ENCODE results near the gene HSD17B12. TPM values are rescaled to one million over a fixed set of nuclear protein-coding genes. Genes with fewer than 3 reads are reported as not detected.

Gene HSD17B12
- polyA plus RNA-seq, 1 donor from 2014 or later = 58.8 TPM

DNA sequence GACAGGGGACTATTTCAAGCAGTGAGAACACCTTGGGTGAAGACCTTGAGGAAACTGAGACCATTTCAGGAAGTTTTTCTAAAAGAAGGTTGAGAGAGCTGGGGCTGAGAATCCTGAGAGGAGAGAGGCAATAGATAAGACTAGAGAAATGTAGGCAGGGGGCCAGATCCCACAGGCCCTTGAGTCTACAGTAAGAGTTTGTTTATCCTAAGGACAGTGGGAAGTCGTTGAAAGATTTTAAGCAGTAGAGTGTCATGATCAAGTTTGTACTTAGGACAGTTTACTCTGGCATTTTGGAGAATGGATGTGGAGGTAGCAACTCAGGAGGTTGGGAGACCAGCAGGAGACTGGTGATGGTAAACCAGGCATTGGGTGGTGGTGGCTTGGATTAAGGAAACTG is 17.1 kb downstream of the HSD17B12 start:
- Histone ChIP-seq H3K4me2 (ENCODE audit: low read length) (no peak overlapping the region), H3K9ac (ENCODE audit: low read length) (no peak overlapping the region), H3K36me3 (ENCODE audit: insufficient read depth, low read length) (no peaks in the 10 kb centered on the region), H3K4me3 (ENCODE audit: low read length) (no peak overlapping the region), H4K20me1 (ENCODE audit: insufficient read depth) (no peaks in the 10 kb centered on the region), H2AFZ (ENCODE audit: low read depth, low read length) (no peak overlapping the region), H3K27ac (ENCODE audit: low read length) (no peak overlapping the region), H3K79me2 (replicated peaks; ENCODE audit: insufficient read depth, low read length) (peaks cover 14% of the 10 kb centered on the region), H3K9me3 (ENCODE audit: low read length) (peaks cover 4% of the 10 kb centered on the region), H3K9me2 (ENCODE audit: insufficient read depth, low read length) (no peaks in the 10 kb centered on the region), H3K27me3 (ENCODE audit: insufficient read depth, low read depth, low read length) (no peaks in the 10 kb centered on the region), H3F3A (ENCODE audit: insufficient read depth, low read length, poor library complexity, severe bottlenecking) (no peaks in the 10 kb centered on the region)
- TF ChIP-seq EZH2 (IDR thresholded peaks at IDR 0.05; ENCODE audit: borderline replicate concordance, insufficient read depth, low read length, poor library complexity, severe bottlenecking) (no peak), MXI1 (conservative IDR thresholded peaks at IDR 0.05; ENCODE audit: poor library complexity, severe bottlenecking) (no peak)
- TF ChIP-seq, protein P1, sequence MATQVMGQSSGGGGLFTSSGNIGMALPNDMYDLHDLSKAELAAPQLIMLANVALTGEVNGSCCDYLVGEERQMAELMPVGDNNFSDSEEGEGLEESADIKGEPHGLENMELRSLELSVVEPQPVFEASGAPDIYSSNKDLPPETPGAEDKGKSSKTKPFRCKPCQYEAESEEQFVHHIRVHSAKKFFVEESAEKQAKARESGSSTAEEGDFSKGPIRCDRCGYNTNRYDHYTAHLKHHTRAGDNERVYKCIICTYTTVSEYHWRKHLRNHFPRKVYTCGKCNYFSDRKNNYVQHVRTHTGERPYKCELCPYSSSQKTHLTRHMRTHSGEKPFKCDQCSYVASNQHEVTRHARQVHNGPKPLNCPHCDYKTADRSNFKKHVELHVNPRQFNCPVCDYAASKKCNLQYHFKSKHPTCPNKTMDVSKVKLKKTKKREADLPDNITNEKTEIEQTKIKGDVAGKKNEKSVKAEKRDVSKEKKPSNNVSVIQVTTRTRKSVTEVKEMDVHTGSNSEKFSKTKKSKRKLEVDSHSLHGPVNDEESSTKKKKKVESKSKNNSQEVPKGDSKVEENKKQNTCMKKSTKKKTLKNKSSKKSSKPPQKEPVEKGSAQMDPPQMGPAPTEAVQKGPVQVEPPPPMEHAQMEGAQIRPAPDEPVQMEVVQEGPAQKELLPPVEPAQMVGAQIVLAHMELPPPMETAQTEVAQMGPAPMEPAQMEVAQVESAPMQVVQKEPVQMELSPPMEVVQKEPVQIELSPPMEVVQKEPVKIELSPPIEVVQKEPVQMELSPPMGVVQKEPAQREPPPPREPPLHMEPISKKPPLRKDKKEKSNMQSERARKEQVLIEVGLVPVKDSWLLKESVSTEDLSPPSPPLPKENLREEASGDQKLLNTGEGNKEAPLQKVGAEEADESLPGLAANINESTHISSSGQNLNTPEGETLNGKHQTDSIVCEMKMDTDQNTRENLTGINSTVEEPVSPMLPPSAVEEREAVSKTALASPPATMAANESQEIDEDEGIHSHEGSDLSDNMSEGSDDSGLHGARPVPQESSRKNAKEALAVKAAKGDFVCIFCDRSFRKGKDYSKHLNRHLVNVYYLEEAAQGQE (IDR thresholded peaks at IDR 0.05; ENCODE audit: borderline replicate concordance) = no peak

DNA sequence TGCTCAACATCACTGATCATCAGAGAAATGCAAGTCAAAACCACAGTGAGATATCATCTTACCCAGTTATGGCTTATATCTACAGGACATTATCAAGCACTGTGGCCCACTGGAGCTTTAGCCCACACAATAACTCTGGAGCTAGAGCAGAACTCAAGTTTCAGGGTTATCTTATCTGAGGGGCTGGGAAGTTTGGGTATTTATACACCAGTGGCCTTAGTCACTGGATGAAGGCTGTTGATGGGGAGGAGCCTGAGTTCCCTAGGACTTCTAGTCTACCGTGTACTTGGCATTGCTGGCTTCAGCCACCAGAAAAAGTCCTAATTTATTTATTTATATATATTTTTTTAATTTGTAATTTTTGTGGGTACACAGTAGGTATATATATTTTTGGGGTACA is 19.3 kb downstream of the HSD17B12 start:
- H3K4me3 ChIP-seq (ENCODE audit: low read length) = no peak overlapping the region
- no peaks in the 10 kb centered on the region for H3K9me2 ChIP-seq (ENCODE audit: insufficient read depth, low read length)
- H3K9ac ChIP-seq (ENCODE audit: low read length) = no peak overlapping the region
- H2AFZ ChIP-seq (ENCODE audit: low read depth, low read length) = no peak overlapping the region
- H3K27ac ChIP-seq (ENCODE audit: low read length) = no peak overlapping the region
- H4K20me1 ChIP-seq (ENCODE audit: insufficient read depth) = no peaks in the 10 kb centered on the region
- no peaks in the 10 kb centered on the region for H3F3A ChIP-seq (ENCODE audit: insufficient read depth, low read length, poor library complexity, severe bottlenecking)
- peaks cover 5% of the 10 kb centered on the region for H3K9me3 ChIP-seq (ENCODE audit: low read length)
- no peaks in the 10 kb centered on the region for H3K27me3 ChIP-seq (ENCODE audit: insufficient read depth, low read depth, low read length)
- no peaks in the 10 kb centered on the region for H3K36me3 ChIP-seq (ENCODE audit: insufficient read depth, low read length)
- TF ChIP-seq SMC3 (conservative IDR thresholded peaks at IDR 0.05; ENCODE audit: poor library complexity) = no peak
- TF ChIP-seq EP300 (conservative IDR thresholded peaks at IDR 0.05; ENCODE audit: poor library complexity, severe bottlenecking) = no peak
- TF ChIP-seq TAF1 (IDR thresholded peaks at IDR 0.05; ENCODE audit: low read depth) = no peak
- TF ChIP-seq EZH2 (IDR thresholded peaks at IDR 0.05; ENCODE audit: borderline replicate concordance, insufficient read depth, low read length, poor library complexity, severe bottlenecking) = no peak
- TF ChIP-seq RAD21 (conservative IDR thresholded peaks at IDR 0.05) = no peak
- TF ChIP-seq MXI1 (conservative IDR thresholded peaks at IDR 0.05; ENCODE audit: poor library complexity, severe bottlenecking) = no peak
- TF ChIP-seq, protein P1 (IDR thresholded peaks at IDR 0.05; ENCODE audit: borderline replicate concordance) = no peak
- TF ChIP-seq, protein P2, sequence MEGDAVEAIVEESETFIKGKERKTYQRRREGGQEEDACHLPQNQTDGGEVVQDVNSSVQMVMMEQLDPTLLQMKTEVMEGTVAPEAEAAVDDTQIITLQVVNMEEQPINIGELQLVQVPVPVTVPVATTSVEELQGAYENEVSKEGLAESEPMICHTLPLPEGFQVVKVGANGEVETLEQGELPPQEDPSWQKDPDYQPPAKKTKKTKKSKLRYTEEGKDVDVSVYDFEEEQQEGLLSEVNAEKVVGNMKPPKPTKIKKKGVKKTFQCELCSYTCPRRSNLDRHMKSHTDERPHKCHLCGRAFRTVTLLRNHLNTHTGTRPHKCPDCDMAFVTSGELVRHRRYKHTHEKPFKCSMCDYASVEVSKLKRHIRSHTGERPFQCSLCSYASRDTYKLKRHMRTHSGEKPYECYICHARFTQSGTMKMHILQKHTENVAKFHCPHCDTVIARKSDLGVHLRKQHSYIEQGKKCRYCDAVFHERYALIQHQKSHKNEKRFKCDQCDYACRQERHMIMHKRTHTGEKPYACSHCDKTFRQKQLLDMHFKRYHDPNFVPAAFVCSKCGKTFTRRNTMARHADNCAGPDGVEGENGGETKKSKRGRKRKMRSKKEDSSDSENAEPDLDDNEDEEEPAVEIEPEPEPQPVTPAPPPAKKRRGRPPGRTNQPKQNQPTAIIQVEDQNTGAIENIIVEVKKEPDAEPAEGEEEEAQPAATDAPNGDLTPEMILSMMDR (IDR thresholded peaks at IDR 0.05; ENCODE audit: poor library complexity, severe bottlenecking) = no peak
- TF ChIP-seq POLR2AphosphoS5 (IDR thresholded peaks at IDR 0.05) = no peak
- H3K79me2 ChIP-seq (replicated peaks; ENCODE audit: insufficient read depth, low read length) = peaks cover 16% of the 10 kb centered on the region
- H3K4me2 ChIP-seq (ENCODE audit: low read length) = no peak overlapping the region

Data from neural cell (in vitro differentiated cells).